HUES6 (cell line): Measurements from ENCODE around the gene CDC42EP5.
"Not testable (repeated sequence)": the region's sequence is repeated elsewhere in the genome, so short reads cannot be mapped to it uniquely, and the experiment has no call there.

Experiments used
- H3K27ac ChIP-seq: 2 replicates; pipeline ENCODE4 v1.7.0; 2013; ENCODE audit warnings: low read depth, mild to moderate bottlenecking, low read length, inconsistent platforms
- H3K27me3 ChIP-seq: 2 replicates; pipeline ENCODE4 v1.6.1; 2013; ENCODE audit warnings: low read length; ENCODE audit not compliant: control insufficient read depth, insufficient read depth
- H3K36me3 ChIP-seq: 2 replicates; pipeline ENCODE4 v1.6.1; 2013; ENCODE audit warnings: low read length; ENCODE audit not compliant: control insufficient read depth, insufficient read depth
- H3K4me1 ChIP-seq: 2 replicates; pipeline ENCODE4 v1.6.1; 2013; ENCODE audit warnings: low read length; ENCODE audit not compliant: control insufficient read depth, insufficient read depth
- H3K4me3 ChIP-seq: 2 replicates; pipeline ENCODE4 v1.5.1; 2013; ENCODE audit warnings: low read depth, low read length
- H3K9ac ChIP-seq: one replicate; pipeline ENCODE4 v1.6.1; 2013; ENCODE audit warnings: mild to moderate bottlenecking, low read length
- H3K9me3 ChIP-seq: 2 replicates; pipeline ENCODE4 v1.6.1; 2013; ENCODE audit warnings: low read depth, low read length; ENCODE audit not compliant: control insufficient read depth, insufficient read depth

The CDC42EP5 gene

DNA sequence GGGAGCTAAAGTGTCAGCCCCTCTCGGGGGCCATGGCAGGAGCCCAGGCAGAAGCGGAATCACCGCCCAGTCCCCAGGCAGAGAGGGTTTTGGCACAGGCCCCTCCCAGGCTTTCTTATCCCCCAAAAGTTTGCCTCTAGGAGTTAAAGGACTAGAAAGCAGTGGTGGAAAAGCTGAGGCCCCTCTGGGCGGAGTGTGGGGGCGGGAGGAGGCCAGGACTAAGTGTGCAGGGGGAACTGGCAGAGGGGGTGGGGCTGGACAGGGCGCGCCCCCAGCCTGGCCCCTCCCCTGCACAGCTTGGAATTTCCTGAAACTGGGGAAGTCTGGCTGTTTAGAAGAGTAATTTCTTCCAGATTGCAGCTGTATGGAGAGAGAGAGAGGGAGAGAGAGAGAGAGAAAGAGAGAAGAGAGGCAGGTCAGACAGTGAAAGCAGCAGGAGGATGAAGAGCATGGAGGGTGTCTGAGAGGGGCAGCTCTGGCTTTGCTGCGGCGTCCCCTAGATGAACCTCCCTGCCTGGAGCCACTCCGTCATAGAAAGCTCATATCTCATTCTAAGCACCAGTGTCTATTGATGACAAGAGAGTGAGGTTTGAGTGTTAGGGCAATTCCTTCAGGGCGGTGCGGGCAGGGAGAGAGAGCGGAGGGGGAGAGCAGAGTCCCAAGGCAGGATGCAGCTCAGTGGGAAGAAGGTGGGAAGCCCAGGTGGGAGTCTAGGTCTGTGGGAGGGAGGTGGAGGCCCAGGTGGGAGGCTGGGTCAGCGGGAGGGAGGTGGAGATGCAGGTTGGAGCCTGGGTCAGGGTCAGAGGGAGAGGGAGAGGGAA is at the start of gene CDC42EP5:
Gene CDC42EP5 (minus strand): TSS at position 226 of the 821 bp plus-strand sequence. CDS start 7,749 bp downstream, outside the sequence.
- H3K9me3 ChIP-seq, result no peaks in the 10 kb centered on the region
- H3K9ac ChIP-seq, result peak within 1 kb of the TSS; percentile 29
- H3K4me1 ChIP-seq, result peaks cover 16% of the 10 kb centered on the region
- no peaks in the 10 kb centered on the region for H3K36me3 ChIP-seq
- no peak within 1 kb of the TSS for H3K27ac ChIP-seq
- H3K4me3 ChIP-seq, result peak within 1 kb of the TSS; percentile 53
- H3K27me3 ChIP-seq, result peaks cover 32% of the 10 kb centered on the region

GRCh38 chr19:54521860-54522513 is 48.9 kb upstream of the CDC42EP5 start:
- Histone ChIP-seq H3K27me3 (peaks cover 27% of the 10 kb centered on the region; the same call in 1 of the 2 replicates), H3K4me1 (no peaks in the 10 kb centered on the region), H3K36me3 (no peaks in the 10 kb centered on the region), H3K27ac (no peak overlapping the region), H3K9me3 (peaks cover 37% of the 10 kb centered on the region; the same call in 1 of the 2 replicates), H3K4me3 (no peak overlapping the region), H3K9ac (no peak overlapping the region)

DNA sequence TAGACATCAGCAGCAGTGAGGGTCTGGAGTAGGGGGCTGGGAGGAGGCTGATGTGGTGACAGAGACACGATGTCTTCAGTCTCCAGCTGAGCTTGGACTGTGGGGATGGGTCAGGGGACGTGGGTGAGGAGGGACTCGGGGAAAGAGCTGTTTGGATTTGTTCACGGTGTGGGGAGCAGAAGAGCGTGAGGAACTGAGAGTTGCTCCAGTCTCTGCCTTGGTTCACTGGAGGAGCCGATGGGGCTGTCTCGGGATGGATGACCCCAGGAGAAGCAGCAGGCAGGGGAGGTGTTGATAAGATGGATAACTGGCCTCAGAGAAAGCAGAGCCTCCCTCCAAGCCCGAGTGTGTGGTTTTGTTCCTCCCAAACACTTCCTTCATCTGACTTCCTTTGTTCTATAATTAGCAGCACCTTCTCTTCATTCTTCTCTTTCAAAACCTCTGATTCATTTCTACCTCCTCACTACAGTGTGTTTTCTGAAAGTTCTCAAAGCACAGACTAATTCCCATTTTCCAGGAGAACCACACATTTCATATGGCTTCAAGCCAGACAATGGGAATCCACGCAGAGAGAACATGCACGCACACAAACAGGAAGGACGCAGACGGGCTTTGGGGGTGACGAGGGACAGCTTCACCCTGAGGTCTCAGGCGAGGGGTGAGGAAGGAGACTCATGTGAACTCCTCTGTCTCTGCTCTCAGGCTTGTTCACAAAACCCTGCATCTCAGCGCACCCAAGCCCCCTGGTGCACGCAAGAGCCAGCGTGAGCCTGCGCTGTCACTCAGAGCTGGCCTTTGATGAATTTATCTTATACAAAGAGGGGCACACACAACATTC is 48.1 kb upstream of the CDC42EP5 start:
- no peak overlapping the region for H3K4me3 ChIP-seq
- H3K27me3 ChIP-seq, result peaks cover 26% of the 10 kb centered on the region; the same call in 1 of the 2 replicates

GRCh38 chr19:54518844-54519243 is 45.7 kb upstream of the CDC42EP5 start:
- H3K4me1 ChIP-seq, result no peaks in the 10 kb centered on the region
- no peaks in the 10 kb centered on the region for H3K36me3 ChIP-seq
- H3K4me3 ChIP-seq, result no peak overlapping the region
- peaks cover 30% of the 10 kb centered on the region; the same call in 1 of the 2 replicates for H3K9me3 ChIP-seq
- H3K9ac ChIP-seq, result no peak overlapping the region
- H3K27me3 ChIP-seq, result peaks cover 33% of the 10 kb centered on the region; the same call in 1 of the 2 replicates
- H3K27ac ChIP-seq, result no peak overlapping the region

More for the DNA sequence above, 48.1 kb upstream of the CDC42EP5 start:
- Histone ChIP-seq H3K9me3 (peaks cover 31% of the 10 kb centered on the region; the same call in 1 of the 2 replicates), H3K4me1 (no peaks in the 10 kb centered on the region), H3K9ac (no peak overlapping the region), H3K36me3 (no peaks in the 10 kb centered on the region), H3K27ac (no peak overlapping the region)

GRCh38 chr19:54517483-54517882 is 44.4 kb upstream of the CDC42EP5 start:
- Histone ChIP-seq H3K4me3 (no peak overlapping the region), H3K9ac (no peak overlapping the region), H3K4me1 (no peaks in the 10 kb centered on the region), H3K27me3 (peaks cover 34% of the 10 kb centered on the region; the same call in 1 of the 2 replicates), H3K9me3 (peaks cover 23% of the 10 kb centered on the region; the same call in 1 of the 2 replicates), H3K27ac (no peak overlapping the region), H3K36me3 (no peaks in the 10 kb centered on the region)

GRCh38 chr19:54515156-54515555 is 42.1 kb upstream of the CDC42EP5 start:
- Histone ChIP-seq H3K4me1 (no peaks in the 10 kb centered on the region), H3K4me3 (no peak overlapping the region), H3K27ac (no peak overlapping the region), H3K36me3 (no peaks in the 10 kb centered on the region), H3K9ac (no peak overlapping the region), H3K9me3 (peaks cover 15% of the 10 kb centered on the region; the same call in 1 of the 2 replicates), H3K27me3 (peaks cover 15% of the 10 kb centered on the region; the same call in 1 of the 2 replicates)

- H3K9ac ChIP-seq, H3K36me3 ChIP-seq, H3K27ac ChIP-seq, H3K4me3 ChIP-seq, H3K27me3 ChIP-seq, H3K4me1 ChIP-seq: not testable (repeated sequence)
- H3K9me3 ChIP-seq, result peaks cover 10% of the 10 kb centered on the region; the same call in 1 of the 2 replicates
Measured at GRCh38 chr19:54509200-54509940, 36.3 kb upstream of the CDC42EP5 start.

- not testable (repeated sequence) for H3K9me3 ChIP-seq, H3K9ac ChIP-seq, H3K4me1 ChIP-seq, H3K27ac ChIP-seq, H3K27me3 ChIP-seq, H3K36me3 ChIP-seq, H3K4me3 ChIP-seq
Measured at GRCh38 chr19:54508487-54508886, 35.4 kb upstream of the CDC42EP5 start.

DNA sequence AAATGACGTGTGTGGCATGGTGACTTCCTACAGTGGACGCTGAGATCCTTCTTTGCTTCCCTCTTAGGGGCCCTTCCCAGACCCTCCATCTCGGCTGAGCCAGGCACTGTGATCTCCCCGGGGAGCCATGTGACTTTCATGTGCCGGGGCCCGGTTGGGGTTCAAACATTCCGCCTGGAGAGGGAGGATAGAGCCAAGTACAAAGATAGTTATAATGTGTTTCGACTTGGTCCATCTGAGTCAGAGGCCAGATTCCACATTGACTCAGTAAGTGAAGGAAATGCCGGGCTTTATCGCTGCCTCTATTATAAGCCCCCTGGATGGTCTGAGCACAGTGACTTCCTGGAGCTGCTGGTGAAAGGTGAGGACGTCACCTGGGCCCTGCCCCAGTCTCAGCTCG is 34.7 kb upstream of the CDC42EP5 start:
- H3K9ac ChIP-seq, result no peak overlapping the region
- H3K4me1 ChIP-seq, result no peaks in the 10 kb centered on the region
- H3K9me3 ChIP-seq, result peaks cover 6% of the 10 kb centered on the region; the same call in 1 of the 2 replicates
- no peaks in the 10 kb centered on the region for H3K36me3 ChIP-seq
- no peak overlapping the region for H3K4me3 ChIP-seq
- peaks cover 5% of the 10 kb centered on the region; the same call in 1 of the 2 replicates for H3K27me3 ChIP-seq
- no peak overlapping the region for H3K27ac ChIP-seq

DNA sequence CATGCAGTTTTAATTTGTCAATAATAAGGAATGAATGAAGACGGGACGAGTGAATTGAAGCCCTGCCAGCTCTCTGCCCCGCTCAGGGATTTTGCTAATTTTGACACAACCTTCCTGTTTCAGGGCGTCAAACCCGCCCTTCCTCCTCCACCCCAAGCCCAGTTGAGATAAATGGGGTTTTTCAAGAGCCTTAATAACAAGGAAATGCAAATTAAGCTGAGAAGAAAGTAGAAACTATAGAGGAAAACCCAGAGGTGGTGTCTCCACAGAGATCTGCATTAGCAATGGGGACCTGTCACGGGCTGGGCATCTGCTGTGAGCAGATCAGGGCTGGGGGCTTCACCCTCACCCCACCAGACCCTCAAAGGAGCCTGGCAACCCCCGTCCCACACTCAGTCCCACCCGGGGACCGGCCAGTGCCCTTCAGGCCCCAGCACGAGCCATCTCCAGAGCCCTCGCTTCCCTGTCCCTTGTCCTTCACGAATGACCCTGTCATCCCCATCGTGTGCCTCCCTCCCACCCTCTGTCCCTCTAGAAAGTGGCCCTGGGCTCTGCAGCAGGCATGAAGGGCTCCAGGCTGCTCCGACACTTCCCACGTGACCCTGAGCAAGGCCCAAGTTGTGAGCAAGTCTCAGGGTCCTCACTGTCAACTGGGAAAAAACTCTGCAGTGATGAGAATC is 34.1 kb upstream of the CDC42EP5 start:
- H3K36me3 ChIP-seq, H3K9ac ChIP-seq, H3K4me3 ChIP-seq, H3K4me1 ChIP-seq, H3K27me3 ChIP-seq, H3K27ac ChIP-seq, H3K9me3 ChIP-seq: not testable (repeated sequence)
